Naive thymus-derived CD4-positive, alpha-beta T cell (primary cell): ENCODE results near the gene MRC2. TPM values are rescaled to one million over a fixed set of nuclear protein-coding genes. Genes with fewer than 3 reads are reported as not detected.
A peak's percentile ranks its signal among the peaks of the same experiment; 100 is the strongest.
"Not testable (repeated sequence)": the region's sequence is repeated elsewhere in the genome, so short reads cannot be mapped to it uniquely, and the experiment has no call there.

Experiments
- ATAC-seq: fragments of 150-1000 bp; cut with Tn5 transposase; 2 replicates; pipeline ENCODE4 v1.10.0; 2021; ENCODE audit warnings: mild to moderate bottlenecking, moderate library complexity
- CTCF ChIA-PET: fragments of 350-600 bp; sonication (Branson Sonifier 250); formaldehyde crosslinking; loops from one replicate; lab custom pipeline; 2021; ENCODE audit warnings: antibody characterized with exemption; lab: Charles Lee
- POLR2A ChIA-PET: fragments of 350-600 bp; sonication (Branson Sonifier 250); formaldehyde crosslinking; loops from one replicate; lab custom pipeline; 2021; ENCODE audit warnings: antibody characterized with exemption, inconsistent platforms; lab: Charles Lee
- DNase-seq, 9 donors: peaks; one replicate each; pipeline versions ENCODE4 v3.0.0 to v3.0.0-alpha.2; 2020 to 2022; ENCODE audit warnings: mixed read lengths in 1 of 9
- H3K27ac ChIP-seq: one replicate; pipeline ENCODE4 v1.7.0; 2013; ENCODE audit warnings: mild to moderate bottlenecking, low read depth, low read length, moderate library complexity
- H3K27me3 ChIP-seq, 2 donors: one replicate each; pipeline ENCODE4 v1.7.0; 2013; ENCODE audit warnings: low read length in 2 of 2, mild to moderate bottlenecking in 2 of 2, moderate library complexity in 2 of 2; ENCODE audit not compliant: control insufficient read depth in 2 of 2, insufficient read depth in 2 of 2
- H3K36me3 ChIP-seq, 3 experiments: 1 replicate in 2 of 3; 2 replicates in 1 of 3; pipeline ENCODE4 v1.7.0; 2013; ENCODE audit warnings: low read length in 3 of 3, mild to moderate bottlenecking in 3 of 3, moderate library complexity in 1 of 3; ENCODE audit not compliant: insufficient read depth in 3 of 3, control insufficient read depth in 2 of 3
- H3K4me1 ChIP-seq, 2 donors: one replicate each; pipeline ENCODE4 v1.7.0; 2013; ENCODE audit warnings: low read length in 2 of 2, mild to moderate bottlenecking in 2 of 2, moderate library complexity in 1 of 2; ENCODE audit not compliant: control insufficient read depth in 2 of 2, insufficient read depth in 2 of 2
- H3K4me3 ChIP-seq: 2 replicates; pipeline ENCODE4 v1.7.0; 2013; ENCODE audit warnings: mild to moderate bottlenecking, low read length
- H3K9me3 ChIP-seq, 3 experiments: 1 replicate in 2 of 3; 2 replicates in 1 of 3; pipeline ENCODE4 v1.7.0; 2013; ENCODE audit warnings: low read length in 3 of 3; ENCODE audit not compliant: control insufficient read depth in 2 of 3
- H3K27ac Mint-ChIP-seq, 9 donors: one replicate each; pipeline ENCODE4 v1.8.0; 2020 to 2022; ENCODE audit warnings: mixed read lengths in 9 of 9, mild to moderate bottlenecking in 8 of 9, moderate library complexity in 5 of 9, inconsistent platforms in 2 of 9
- H3K27me3 Mint-ChIP-seq, 5 donors: one replicate each; pipeline ENCODE4 v1.8.0; 2021 to 2022; ENCODE audit warnings: mixed read lengths in 5 of 5, mild to moderate bottlenecking in 1 of 5
- H3K36me3 Mint-ChIP-seq, 5 donors: one replicate each; pipeline ENCODE4 v1.8.0; 2020 to 2022; ENCODE audit warnings: mixed read lengths in 5 of 5, mild to moderate bottlenecking in 3 of 5, inconsistent platforms in 1 of 5
- H3K4me1 Mint-ChIP-seq, 7 donors: one replicate each; pipeline ENCODE4 v1.8.0; 2020 to 2022; ENCODE audit warnings: mixed read lengths in 7 of 7, mild to moderate bottlenecking in 3 of 7, inconsistent platforms in 1 of 7
- H3K4me3 Mint-ChIP-seq, 10 donors: one replicate each; pipeline ENCODE4 v1.8.0; 2020 to 2022; ENCODE audit warnings: mild to moderate bottlenecking in 10 of 10, mixed read lengths in 10 of 10, moderate library complexity in 6 of 10, inconsistent platforms in 2 of 10
- H3K9me3 Mint-ChIP-seq, 11 donors: one replicate each; pipeline ENCODE4 v1.8.0; 2020 to 2022; ENCODE audit warnings: mixed read lengths in 11 of 11, mild to moderate bottlenecking in 4 of 11, inconsistent platforms in 1 of 11, moderate library complexity in 1 of 11
- intact Hi-C, 2 donors: fragments of 100-400 bp; cut with micrococcal nuclease; formaldehyde crosslinking; loops; one replicate each; pipeline ENCODE4 v1.15.1; 2023
- polyA plus RNA-seq, 2 donors: library from polyadenylated mRNA; unstranded; fragments of 300-500 nt; fragmentation: Illumina TruSeq; gene quantifications; one replicate each; pipeline ENCODE4 v1.2.3, GENCODE V29; 2021
- total RNA-seq, 6 experiments: library from RNA in 5 of 6; stranded (reverse) in 5 of 6; gene quantifications; 1 replicate in 5 of 6; 2 replicates in 1 of 6; pipeline ENCODE4 v1.2.3 and lab custom pipeline; 2021 to 2026

Gene MRC2
- total and polyA plus RNA-seq, 7 experiments from 2014 or later: 0.11 to 3.4 (median 2.2) TPM

DNA sequence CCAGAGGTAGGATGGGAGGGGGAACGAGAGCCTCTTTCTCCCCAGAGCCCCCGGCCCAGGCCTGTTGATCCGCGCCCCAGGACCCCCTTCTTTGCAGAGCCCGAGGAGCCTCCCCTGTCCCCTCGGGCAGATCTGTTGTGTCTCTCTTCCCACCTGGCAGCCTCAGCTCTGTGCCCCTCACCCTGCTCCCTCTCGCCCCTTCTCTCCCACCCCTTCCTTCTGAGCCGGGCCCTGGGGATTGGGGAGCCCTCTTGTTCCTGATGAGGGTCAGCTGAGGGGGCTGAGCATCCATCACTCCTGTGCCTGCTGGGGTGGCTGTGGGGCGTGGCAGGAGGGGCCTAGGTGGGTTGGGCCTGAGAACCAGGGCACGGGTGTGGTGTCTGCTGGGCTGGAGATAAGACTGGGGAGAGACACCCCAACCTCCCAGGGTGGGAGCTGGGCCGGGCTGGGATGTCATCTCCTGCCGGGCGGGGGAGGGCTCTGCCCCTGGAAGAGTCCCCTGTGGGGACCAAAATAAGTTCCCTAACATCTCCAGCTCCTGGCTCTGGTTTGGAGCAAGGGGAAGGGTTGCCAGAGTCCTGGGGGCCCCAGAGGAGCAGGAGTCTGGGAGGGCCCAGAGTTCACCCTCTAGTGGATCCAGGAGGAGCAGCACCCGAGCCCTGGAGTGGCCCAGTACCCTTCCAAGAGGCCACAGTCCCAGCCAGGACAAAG, 65.4 kb downstream of the MRC2 start:
- ChIA-PET POLR2A (no interaction called here), CTCF (no interaction called here)
- Histone ChIP-seq H3K27me3 (no peaks in the 10 kb centered on the region), H3K4me3 (no peak overlapping the region), H3K27ac (no peak overlapping the region), H3K9me3 (no peaks in the 10 kb centered on the region), H3K4me1 (no peaks in the 10 kb centered on the region), H3K36me3 (no peaks in the 10 kb centered on the region)
- Mint-ChIP-seq H3K27me3 (peaks cover 0 to 5% (median 0%) of the 10 kb centered on the region in 5 donors), H3K4me1 (no peaks in the 10 kb centered on the region), H3K9me3 (peaks cover 0 to 1% (median 0%) of the 10 kb centered on the region in 11 donors), H3K4me3 (no peak overlapping the region), H3K36me3 (no peaks in the 10 kb centered on the region), H3K27ac (no peak overlapping the region)
- intact Hi-C loops: no loop called here
- no peak for DNase-seq
- no peak for ATAC-seq

DNA sequence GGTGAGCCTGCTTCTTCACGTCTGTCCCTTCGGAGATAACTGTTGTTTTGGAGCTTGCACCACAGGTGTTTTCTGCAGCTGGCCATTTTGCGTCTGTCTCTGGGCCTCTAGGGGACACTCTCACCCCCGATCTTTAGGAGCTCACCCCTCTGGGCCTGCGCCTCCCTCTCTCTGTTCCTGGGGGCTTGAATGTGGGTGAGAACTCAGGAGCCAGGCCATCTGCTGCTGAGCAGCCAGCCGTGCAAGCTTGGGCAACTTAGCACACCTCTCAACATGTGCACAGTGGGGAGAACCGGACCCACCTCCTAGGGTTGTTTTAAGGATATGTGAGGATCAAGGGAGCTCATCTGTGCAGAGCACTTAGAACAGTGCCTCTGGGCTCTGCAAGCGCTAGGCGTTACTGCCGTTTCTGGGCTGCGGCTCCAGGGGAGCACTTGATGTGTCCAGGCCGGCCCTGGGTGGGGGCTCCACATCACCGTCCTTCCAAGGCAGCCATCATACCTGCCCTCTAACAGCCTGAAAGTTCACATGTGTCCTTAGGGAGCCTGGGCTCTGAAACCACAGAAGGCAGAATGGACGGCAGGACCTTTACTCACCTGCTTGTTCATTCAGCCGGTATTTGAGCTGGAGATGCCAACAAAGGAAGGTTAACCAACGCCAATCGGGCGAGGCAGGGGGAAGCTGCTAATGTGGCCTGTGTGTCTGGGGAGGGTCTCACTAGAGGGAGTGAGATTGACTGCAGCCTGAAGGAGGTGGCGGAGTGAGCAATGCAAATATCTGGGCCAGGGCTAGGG, 66.3 kb downstream of the MRC2 start:
- no peaks in the 10 kb centered on the region for H3K36me3 Mint-ChIP-seq
- no peak for DNase-seq
- no peak overlapping the region for H3K4me3 Mint-ChIP-seq
- H3K36me3 ChIP-seq: no peaks in the 10 kb centered on the region
- peak overlapping the region in 1 of 9 donors; percentile 89 for H3K27ac Mint-ChIP-seq
- no peak overlapping the region for H3K27ac ChIP-seq
- H3K4me3 ChIP-seq: no peak overlapping the region
- H3K9me3 ChIP-seq: no peaks in the 10 kb centered on the region
- H3K27me3 Mint-ChIP-seq: peaks cover 0 to 5% (median 0%) of the 10 kb centered on the region in 5 donors
- intact Hi-C loops: no loop called here
- no peaks in the 10 kb centered on the region for H3K4me1 ChIP-seq
- H3K4me1 Mint-ChIP-seq: no peaks in the 10 kb centered on the region
- H3K27me3 ChIP-seq: no peaks in the 10 kb centered on the region
- ChIA-PET CTCF (no interaction called here), POLR2A (no interaction called here)
- no peak for ATAC-seq
- peaks cover 0 to 1% (median 0%) of the 10 kb centered on the region in 11 donors for H3K9me3 Mint-ChIP-seq

DNA sequence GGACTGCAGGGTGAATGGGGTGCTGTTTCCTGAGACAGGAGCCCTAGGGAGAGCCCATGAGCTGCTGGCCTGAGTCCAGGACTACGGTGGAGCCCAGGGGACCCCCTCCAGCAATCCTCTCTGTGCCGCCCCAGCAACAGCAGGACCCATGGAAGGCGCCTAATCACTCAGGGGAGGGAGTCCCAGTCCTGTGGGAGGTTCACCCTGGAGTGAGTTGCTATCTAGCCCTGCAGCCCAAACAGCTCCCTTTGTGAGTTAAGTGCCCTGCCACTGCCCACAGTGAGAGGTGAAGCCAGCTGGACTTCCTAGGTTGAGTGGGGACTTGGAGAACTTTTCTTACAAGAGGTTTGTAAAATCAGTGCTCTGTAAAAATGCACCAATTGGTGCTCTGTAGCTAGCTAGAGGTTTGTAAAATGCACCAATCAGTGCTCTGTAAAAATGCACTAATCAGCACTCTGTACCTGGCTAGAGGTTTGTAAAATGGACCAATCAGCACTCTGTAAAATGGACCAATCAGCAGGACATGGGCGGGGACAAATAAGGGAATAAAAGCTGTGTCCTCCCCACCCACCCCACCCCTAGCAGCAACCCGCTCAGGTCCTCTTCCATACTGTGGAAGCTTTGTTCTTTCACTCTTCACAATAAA, 67.7 kb downstream of the MRC2 start:
- H3K4me3 ChIP-seq, H3K4me3 Mint-ChIP-seq, H3K36me3 ChIP-seq, H3K9me3 ChIP-seq, H3K9me3 Mint-ChIP-seq, POLR2A ChIA-PET, H3K27ac ChIP-seq, H3K27me3 ChIP-seq, H3K36me3 Mint-ChIP-seq, DNase-seq, H3K27me3 Mint-ChIP-seq, CTCF ChIA-PET, H3K27ac Mint-ChIP-seq, ATAC-seq, H3K4me1 Mint-ChIP-seq, H3K4me1 ChIP-seq, intact Hi-C loops: not testable (repeated sequence)

DNA sequence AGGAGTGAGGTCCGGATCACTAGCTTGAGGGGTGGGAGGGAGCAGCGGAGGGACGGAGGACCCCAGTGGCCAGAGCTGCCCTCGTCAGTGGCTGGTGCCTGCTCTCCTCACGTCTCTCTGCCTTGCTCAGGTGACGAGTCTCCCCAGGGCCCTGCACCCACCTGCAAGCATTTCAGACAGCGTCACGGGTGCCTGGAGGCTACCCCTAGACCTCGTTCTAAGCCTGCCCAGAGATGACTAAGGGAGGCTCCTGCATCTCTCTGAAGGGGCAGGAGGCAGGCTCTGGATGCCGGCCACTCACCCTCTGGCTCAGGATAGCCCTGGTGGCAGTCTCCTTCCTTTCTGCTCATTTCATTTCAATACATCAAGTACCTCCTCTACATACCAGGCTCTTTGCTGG, 68.8 kb downstream of the MRC2 start:
- Histone ChIP-seq H3K9me3 (no peaks in the 10 kb centered on the region), H3K36me3 (no peaks in the 10 kb centered on the region), H3K4me1 (no peaks in the 10 kb centered on the region), H3K4me3 (no peak overlapping the region), H3K27ac (no peak overlapping the region), H3K27me3 (no peaks in the 10 kb centered on the region)
- CTCF ChIA-PET: no interaction called here
- Mint-ChIP-seq H3K4me3 (no peak overlapping the region), H3K36me3 (no peaks in the 10 kb centered on the region), H3K4me1 (no peaks in the 10 kb centered on the region), H3K27ac (no peak overlapping the region), H3K9me3 (peaks cover 0 to 1% (median 0%) of the 10 kb centered on the region in 11 donors), H3K27me3 (peaks cover 0 to 7% (median 5%) of the 10 kb centered on the region in 5 donors)
- DNase-seq (no peak), ATAC-seq (no peak)
- intact Hi-C loops: no loop called here
- POLR2A ChIA-PET: interaction anchor here (0.8 kb wide), 1 partner anchor 13 kb away, joined by 3 read pairs; no protein-coding TSS in a partner anchor

DNA sequence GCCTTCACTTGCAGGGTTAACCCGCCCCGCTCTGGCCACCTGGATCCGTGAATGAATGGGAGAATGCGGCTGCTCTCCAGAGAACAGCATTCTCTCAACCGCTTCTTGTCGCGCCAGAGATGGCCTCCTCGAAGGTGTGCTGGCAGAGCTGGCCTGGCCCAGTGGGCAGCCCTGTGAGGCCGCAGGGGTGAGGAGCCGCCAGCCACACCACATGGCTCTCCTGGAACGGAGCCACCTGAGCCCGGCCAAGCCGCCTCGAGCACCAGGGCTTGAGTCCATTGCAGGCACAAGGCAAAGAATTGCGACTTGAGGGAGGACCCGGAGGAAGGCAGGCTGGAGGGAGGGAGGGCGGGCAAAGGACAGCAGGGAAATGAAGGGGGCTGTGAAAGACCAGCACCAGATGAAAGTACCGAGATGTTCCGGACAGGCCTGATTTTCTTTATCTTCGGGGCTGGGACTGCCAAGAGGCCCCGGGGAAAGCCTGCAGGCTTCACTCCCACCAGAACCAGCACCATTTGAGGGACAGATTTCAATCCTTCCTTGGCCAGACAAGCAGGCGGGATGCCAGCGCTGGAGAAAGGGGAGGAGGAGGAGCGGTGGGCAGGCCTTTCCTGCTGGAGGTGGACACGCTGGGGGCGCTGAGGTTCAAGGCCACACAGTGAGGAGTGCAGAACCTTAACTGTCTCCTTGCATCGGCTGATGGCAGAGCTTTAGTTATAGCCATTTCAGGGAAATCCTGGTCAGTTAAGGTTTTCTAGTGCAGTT, 69.4 kb downstream of the MRC2 start:
- Histone ChIP-seq H3K27ac (no peak overlapping the region), H3K4me1 (no peaks in the 10 kb centered on the region), H3K36me3 (no peaks in the 10 kb centered on the region), H3K27me3 (no peaks in the 10 kb centered on the region), H3K4me3 (no peak overlapping the region), H3K9me3 (no peaks in the 10 kb centered on the region)
- ATAC-seq (no peak), DNase-seq (no peak)
- H3K4me3 Mint-ChIP-seq: no peak overlapping the region
- ChIA-PET POLR2A (interaction anchor here (0.8 kb wide), 1 partner anchor 12 kb away, joined by 3 read pairs; no protein-coding TSS in a partner anchor), CTCF (interaction anchor here (0.6 kb wide), 1 partner anchor 133 kb away, joined by 3 read pairs; no protein-coding TSS in a partner anchor)
- H3K9me3 Mint-ChIP-seq: peaks cover 0 to 1% (median 0%) of the 10 kb centered on the region in 11 donors
- no peaks in the 10 kb centered on the region for H3K4me1 Mint-ChIP-seq
- intact Hi-C loops: no loop called here
- no peak overlapping the region for H3K27ac Mint-ChIP-seq
- no peaks in the 10 kb centered on the region for H3K36me3 Mint-ChIP-seq
- peaks cover 0 to 8% (median 5%) of the 10 kb centered on the region in 5 donors for H3K27me3 Mint-ChIP-seq

DNA sequence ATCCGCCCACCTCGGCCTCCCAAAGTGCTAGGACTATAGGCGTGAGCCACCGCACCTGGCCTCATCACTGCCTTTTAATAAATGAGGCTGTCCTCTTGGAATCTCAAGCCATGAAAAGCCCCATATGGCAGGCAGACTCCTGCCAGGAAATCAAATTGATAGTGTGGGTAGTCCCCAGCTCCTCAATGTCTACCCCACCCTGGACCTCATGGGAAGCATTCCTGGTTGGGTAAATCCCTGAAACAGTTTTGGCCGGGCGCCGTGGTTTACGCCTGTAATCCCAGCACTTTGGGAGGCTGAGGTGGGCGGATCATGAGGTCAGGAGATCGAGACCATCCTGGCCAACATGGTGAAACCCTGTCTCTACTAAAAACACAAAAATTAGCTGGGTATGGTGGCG, 71.0 kb downstream of the MRC2 start:
- DNase-seq, intact Hi-C loops, H3K4me3 ChIP-seq, H3K4me1 ChIP-seq, H3K36me3 ChIP-seq, H3K36me3 Mint-ChIP-seq, H3K9me3 ChIP-seq, H3K27ac ChIP-seq, CTCF ChIA-PET, POLR2A ChIA-PET, H3K9me3 Mint-ChIP-seq, H3K27me3 ChIP-seq, H3K27ac Mint-ChIP-seq, H3K27me3 Mint-ChIP-seq, H3K4me1 Mint-ChIP-seq, H3K4me3 Mint-ChIP-seq, ATAC-seq: not testable (repeated sequence)
